NOMO-1 (cell line): ENCODE measurements around the gene AKT1.
"Not testable (repeated sequence)": the region's sequence is repeated elsewhere in the genome, so short reads cannot be mapped to it uniquely, and the experiment has no call there.

Experiments
- DNase-seq, 2 experiments: peaks; one replicate each; lab custom pipeline; 2025; ENCODE audit not compliant: unreplicated experiment in 2 of 2; lab: John Stamatoyannopoulos, UW

AKT1 gene

DNA sequence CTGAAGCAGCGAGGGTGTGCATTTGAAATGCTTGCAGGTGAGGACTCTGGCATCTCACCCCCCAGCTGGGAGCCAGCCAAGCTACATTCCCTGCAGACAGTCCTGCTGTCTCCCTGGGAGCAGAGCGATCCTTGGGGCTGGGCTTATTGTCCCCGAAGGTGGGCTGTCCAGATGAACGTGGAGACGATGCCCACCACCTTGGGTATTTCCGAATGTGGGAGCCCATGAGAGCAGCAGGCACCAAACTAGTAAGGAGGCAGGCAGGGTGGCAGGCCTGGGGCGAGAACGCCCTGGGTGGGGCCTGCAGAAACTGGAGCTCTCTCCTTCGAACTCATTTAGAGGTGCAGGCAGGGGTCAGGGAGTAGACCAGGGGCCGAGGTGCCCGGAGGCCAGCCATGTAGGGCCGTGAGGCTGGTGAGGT, 23.8 kb upstream of the AKT1 start:
- no peak for DNase-seq

GRCh38 chr14:104818714-104819161, 23.2 kb upstream of the AKT1 start:
- no peak for DNase-seq

- DNase-seq: no peak
These were observed 22.6 kb upstream of the AKT1 start for GRCh38 chr14:104817930-104818713.

GRCh38 chr14:104816616-104816884, 21.0 kb upstream of the AKT1 start:
- DNase-seq: no peak

DNA sequence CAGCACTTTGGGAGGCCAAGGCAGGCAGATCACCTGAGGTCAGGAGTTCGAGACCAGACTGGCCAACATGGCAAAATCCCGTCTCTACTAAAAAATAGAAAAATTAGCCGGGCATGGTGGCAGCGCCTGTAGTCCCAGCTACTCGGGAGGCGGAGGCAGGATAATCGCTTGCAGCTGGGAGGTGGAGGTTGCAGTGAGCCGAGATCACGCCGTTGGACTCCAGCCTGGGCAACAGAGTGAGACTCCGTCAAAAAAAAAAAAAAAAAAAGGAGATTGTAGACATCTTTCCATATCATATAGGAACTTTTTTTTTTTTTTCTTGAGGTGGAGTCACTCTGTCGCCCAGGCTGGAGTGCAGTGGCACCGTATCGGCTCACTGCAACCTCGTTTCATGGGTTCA, 19.2 kb upstream of the AKT1 start:
- DNase-seq: not testable (repeated sequence)

- no peak for DNase-seq
These were observed 17.7 kb upstream of the AKT1 start for GRCh38 chr14:104813286-104813685.

DNA sequence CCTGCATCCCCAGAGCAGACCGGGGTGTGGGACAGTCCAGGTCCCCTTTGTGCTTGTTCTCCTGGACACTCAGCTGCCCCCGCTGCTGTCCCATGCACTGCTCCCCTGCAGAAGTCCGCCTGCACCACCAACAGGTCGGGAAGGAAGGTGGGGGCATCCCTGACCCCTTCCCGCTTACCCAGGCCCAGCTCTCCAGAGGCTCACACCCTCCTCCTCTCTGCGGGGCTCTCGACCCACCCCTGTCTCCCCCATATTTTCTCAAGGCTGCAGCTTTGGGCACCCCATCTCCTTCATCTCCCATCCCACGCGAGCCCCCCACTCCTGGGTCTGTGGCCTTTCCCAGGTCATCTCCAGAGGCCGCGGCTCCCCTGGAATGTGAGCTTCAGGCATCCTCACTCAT, 14.8 kb upstream of the AKT1 start:
- DNase-seq: no peak

GRCh38 chr14:104808456-104808855, 12.9 kb upstream of the AKT1 start:
- no peak for DNase-seq

DNA sequence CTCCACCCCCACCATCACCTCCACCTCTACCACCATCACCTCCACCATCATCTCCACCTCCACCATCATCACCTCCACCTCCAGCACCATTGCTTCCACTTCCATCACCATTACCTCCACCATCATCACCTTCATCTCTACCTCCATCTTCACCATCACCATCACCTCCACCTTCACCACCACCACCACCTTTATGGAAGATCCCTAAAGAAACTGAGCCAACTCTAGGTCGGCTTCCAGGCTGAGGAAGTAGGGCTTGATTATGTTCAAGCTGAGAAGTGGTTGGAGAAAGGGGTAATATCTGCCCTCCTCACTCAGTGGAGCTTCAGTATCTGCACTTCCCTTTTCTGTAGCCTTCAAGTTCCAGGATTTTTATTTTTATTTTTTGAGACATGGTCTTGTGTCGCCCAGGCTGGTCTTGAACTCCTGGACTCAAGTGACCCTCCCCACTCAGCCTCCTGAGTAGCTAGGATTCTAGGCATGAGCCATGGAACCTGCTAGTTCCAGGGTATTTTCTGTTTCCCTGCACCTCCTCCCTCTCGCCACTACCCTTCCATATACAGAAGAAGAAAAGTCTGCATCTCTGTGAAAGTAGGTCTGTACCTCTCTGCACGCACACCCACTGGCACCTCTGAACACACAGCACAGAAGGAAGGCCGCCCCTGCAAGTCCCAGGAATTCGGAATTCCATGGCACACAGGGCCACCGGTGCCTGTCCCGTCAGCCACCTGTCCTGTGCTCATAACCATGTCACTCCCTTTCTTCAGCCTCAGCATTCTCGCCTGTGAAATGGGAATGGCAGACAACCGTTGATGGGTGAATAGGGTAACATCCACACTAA, 11.3 kb upstream of the AKT1 start:
- DNase-seq: no peak

DNA sequence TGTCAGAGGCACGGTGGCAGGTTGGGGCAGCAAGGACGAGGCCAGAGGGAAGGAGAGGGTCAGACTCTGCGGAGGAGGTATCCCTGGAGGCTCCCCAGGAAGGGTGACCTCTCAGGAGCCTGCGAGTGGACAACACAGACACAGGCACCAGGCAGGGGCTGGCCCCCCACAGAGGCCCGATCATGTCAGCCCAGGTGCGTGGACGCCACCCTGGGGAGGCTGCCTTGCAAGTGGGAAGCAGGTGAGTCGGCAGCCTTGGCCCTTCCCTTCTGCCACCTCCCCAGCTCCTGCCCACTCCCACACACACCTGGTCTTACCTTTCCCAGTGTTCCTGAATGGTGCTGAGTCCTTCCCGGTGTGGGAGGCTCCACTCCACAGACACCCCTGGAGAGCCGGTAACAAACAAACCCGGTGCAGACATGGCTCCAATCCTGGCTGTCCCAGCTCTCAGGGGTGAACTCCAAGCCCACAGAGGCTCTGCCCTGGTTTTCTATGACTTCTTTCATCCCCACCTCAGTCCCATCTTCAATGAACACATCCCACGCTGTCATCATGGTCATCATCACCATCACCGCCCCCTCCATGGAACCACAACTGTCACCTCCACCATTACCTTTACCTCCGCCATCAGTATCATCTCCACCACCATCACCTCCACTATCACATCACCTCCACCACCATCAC, 10.5 kb upstream of the AKT1 start:
- DNase-seq: no peak

GRCh38 chr14:104805326-104805678, 9.8 kb upstream of the AKT1 start:
- no peak for DNase-seq

DNA sequence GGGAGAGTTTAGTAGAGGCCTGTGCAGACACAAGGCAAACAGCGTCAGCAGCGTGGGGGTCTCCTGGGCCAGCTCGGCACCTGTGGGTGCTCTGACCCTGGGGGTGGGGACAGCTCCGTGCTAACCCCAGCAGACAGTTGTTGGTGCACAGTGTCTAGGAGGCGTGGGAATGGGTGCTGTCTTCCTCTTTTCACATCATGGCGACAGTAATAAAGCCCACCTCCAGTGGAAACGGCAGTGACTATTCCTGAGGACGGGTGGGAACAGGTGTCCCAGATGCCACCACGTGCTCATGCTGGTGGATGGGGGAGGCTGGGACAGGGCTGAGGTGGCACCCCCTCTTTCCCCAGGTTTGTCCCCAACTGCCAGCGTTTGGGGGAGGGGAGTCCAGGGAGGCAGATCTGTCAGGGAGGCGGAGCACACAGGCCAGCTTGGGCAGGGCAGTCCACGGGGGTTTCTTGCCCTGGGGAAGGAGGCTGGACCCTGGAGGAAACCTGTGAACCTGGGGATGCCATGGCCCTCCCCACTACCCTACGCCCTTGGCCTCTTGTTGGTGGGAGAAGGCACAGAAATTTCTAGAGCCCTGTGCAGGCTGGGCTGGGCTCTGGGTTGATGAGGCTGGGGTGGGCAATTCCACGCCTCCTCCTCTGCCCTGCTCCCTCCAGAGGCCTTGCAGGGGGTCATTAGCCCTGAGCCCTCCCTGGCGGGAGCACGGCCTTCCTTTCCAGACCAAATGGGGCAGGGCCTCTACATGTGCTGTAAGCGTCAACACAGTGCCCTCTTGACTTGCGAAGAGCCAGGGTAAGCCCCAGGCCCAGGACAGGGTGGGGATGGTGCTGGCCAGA, 9.2 kb upstream of the AKT1 start:
- no peak for DNase-seq

GRCh38 chr14:104803912-104804410, 8.4 kb upstream of the AKT1 start:
- no peak for DNase-seq

- no peak for DNase-seq
These were observed 7.8 kb upstream of the AKT1 start for GRCh38 chr14:104803280-104803911.

DNA sequence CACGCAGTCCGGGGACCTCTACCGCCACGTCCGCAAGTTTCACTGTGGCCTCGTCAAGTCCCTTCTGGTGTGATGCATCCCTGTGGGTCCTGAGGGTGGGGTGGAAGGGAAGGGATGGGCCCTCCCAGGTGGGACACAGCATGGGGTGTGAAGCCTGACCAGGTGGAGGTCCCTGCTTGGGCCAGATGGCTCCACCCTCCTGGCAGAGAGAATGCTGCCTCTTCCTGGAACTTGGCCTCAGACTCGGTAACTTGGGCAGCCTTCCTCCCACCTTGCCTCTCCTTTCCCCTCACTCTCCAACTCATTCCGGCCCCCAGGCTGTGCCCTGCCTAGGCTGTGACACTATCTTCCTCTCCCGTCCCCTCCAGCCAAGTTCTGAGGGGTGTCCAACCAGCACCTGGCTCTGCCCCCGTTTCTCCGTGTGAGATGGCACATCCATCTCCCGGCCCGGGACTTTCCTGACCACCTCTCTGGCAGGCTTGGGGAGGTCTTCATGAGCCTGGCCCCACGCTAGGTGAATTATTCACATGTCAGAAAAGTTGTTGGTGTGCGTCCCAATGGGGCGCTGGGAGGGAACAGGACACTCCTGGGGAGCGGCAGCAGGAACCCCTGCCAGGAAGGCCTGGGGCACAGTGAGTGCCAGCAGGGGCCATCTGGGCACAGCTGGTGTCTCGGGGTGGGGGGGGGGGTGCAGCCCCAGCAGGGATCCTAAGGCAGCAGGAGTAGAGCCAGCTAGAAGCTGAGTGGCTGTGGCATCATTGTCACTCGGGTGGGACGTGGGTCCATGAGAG, 7.0 kb upstream of the AKT1 start:
- DNase-seq: no peak

DNA sequence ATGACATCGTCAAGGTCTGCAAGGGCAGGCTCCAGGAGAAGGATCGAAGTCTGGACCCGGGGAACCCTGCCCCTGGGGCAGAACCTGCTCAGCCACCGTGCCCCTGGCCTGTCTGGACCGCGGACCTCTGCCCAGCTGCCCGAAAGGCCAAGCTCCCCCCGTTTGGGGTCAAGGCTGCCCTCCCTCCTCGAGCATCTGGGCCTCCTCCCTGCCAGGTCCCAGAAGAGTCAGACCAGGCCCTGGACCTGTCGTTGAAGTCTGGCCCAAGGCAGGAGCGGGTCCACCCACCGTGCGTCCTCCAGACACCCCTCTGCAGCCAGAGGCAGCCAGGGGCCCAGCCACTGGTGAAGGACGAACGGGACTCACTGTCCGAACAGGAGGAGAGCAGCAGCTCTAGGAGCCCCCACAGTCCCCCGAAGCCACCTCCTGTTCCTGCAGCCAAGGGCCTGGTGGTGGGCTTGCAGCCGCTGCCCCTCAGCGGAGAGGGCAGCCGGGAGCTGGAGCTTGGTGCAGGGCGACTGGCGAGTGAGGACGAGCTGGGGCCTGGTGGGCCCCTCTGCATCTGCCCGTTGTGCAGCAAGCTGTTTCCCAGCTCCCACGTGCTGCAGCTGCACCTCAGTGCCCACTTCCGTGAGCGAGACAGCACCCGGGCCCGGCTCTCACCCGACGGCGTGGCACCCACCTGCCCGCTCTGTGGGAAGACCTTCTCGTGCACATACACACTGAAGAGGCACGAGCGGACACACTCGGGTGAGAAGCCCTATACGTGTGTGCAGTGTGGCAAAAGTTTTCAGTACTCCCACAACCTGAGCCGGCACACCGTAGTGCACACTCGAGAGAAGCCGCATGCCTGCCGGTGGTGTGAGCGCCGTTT, 6.2 kb upstream of the AKT1 start:
- DNase-seq: no peak

- peak; percentile 56 to 58 for DNase-seq
These were observed 5.4 kb upstream of the AKT1 start, which contains the start of gene ZBTB42 for GRCh38 chr14:104800771-104801519. TSS of gene ZBTB42 (plus strand) at chr14:104801101. CDS start at chr14:104801198, 97 bp downstream.
